22Rv1 (cell line): Measurements from ENCODE around the gene ITM2C.

Source experiments
- ZFX ChIP-seq: fragments of 450-650 bp; IDR thresholded peaks from 2 replicates; pipeline ENCODE4 v1.6.1; 2017; ENCODE audit warnings: antibody characterized with exemption, borderline replicate concordance
- TF ChIP-seq, protein P1 (sequence below): fragments of 450-650 bp; IDR thresholded peaks from 2 replicates; pipeline ENCODE4 v1.5.1; 2017; ENCODE audit warnings: mild to moderate bottlenecking

DNA sequence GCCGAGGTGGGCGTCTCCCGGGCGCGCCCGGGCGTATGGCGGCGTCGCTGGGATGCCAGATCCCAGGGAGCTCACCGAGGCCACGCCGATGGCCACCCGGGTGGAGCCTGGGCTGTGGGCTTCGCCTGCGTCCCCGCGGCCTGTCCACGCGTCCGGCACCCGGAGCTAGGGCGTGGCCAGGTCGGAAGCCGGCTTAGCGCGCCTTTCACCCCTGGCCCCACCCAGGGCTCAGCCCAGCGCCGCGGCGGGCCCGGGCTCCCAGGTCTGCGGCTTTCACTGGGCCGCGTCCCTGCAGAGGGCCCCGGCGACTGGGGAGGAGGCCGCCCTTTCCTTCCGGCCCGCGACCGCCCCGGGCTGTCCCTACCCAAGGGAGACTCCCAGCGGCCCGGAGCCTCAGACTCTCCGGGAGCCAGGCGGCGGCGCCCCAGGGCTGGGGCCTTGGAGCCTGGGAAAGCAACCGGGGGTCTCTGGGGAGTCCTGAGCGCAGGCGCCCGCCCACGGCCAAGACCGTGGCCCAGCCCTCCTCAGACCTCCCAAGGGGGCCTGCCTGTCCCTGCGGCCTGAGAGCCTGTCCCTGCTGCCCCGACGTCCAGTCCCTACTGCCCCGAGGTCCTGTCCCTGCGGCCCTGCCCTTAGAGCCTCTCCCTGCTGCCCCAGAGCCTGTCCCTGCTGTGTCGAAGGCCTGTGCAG, 36.3 kb upstream of the ITM2C start:
- TF ChIP-seq, protein P1, sequence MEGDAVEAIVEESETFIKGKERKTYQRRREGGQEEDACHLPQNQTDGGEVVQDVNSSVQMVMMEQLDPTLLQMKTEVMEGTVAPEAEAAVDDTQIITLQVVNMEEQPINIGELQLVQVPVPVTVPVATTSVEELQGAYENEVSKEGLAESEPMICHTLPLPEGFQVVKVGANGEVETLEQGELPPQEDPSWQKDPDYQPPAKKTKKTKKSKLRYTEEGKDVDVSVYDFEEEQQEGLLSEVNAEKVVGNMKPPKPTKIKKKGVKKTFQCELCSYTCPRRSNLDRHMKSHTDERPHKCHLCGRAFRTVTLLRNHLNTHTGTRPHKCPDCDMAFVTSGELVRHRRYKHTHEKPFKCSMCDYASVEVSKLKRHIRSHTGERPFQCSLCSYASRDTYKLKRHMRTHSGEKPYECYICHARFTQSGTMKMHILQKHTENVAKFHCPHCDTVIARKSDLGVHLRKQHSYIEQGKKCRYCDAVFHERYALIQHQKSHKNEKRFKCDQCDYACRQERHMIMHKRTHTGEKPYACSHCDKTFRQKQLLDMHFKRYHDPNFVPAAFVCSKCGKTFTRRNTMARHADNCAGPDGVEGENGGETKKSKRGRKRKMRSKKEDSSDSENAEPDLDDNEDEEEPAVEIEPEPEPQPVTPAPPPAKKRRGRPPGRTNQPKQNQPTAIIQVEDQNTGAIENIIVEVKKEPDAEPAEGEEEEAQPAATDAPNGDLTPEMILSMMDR: no peak
- TF ChIP-seq ZFX: no peak
